T-cell (primary cell): ENCODE data around the gene FAM174C. TPM values are rescaled to one million over a fixed set of nuclear protein-coding genes. Genes with fewer than 3 reads are reported as not detected.

Experiments
- ATAC-seq, 4 experiments: fragments of 200-7000 bp in 3 of 4; fragments of 150-1000 bp in 1 of 4; cut with Tn5 transposase; replicated peaks in 1 of 4; 1 replicate in 3 of 4; 2 replicates in 1 of 4; pipeline ENCODE4 v1.10.0; 2021; ENCODE audit warnings: moderate library complexity in 3 of 4, mild to moderate bottlenecking in 2 of 4, moderate number of reproducible peaks in 1 of 4
- CTCF ChIA-PET, 2 donors: fragments of 300-600 bp; sonication (Branson Sonifier 250); formaldehyde crosslinking; loops; one replicate each; lab custom pipeline; 2022; ENCODE audit warnings: antibody characterized with exemption in 2 of 2; lab: Charles Lee
- POLR2A ChIA-PET, 2 donors: fragments of 300-600 bp; sonication (Branson Sonifier 250); formaldehyde crosslinking; loops; one replicate each; lab custom pipeline; 2022; ENCODE audit warnings: antibody characterized with exemption in 2 of 2; lab: Charles Lee
- DNase-seq, 35 experiments: peaks; one replicate each; pipeline versions ENCODE4 v3.0.0 to v3.0.0-alpha.2; 2013 to 2023
- H3K27ac ChIP-seq: one replicate; pipeline ENCODE4 v1.5.1; 2013; ENCODE audit warnings: low read length
- H3K27me3 ChIP-seq, 2 experiments: replicated peaks in 1 of 2; 1 replicate in 1 of 2; 2 replicates in 1 of 2; pipeline versions ENCODE4 v1.6.1 to v1.7.0; 2013; ENCODE audit warnings: low read length in 1 of 2, mixed read lengths in 1 of 2; ENCODE audit not compliant: control insufficient read depth in 2 of 2, insufficient read depth in 2 of 2; ENCODE audit errors: extremely low read depth in 1 of 2
- H3K36me3 ChIP-seq, 2 donors: 1 replicate in 1 of 2; 2 replicates in 1 of 2; pipeline versions ENCODE4 v1.6.1 to v1.7.0; 2013; ENCODE audit warnings: low read length in 1 of 2; ENCODE audit not compliant: control insufficient read depth in 2 of 2, insufficient read depth in 1 of 2; ENCODE audit errors: extremely low read depth in 1 of 2
- H3K4me1 ChIP-seq, 2 experiments: 1 replicate in 1 of 2; 2 replicates in 1 of 2; pipeline versions ENCODE4 v1.6.1 to v1.7.0; 2013; ENCODE audit warnings: low read length in 2 of 2, mixed read lengths in 1 of 2; ENCODE audit not compliant: insufficient read depth in 2 of 2, control insufficient read depth in 1 of 2; ENCODE audit errors: extremely low read depth in 1 of 2
- H3K4me3 ChIP-seq, 2 donors: 1 replicate in 1 of 2; 2 replicates in 1 of 2; pipeline versions ENCODE4 v1.5.1 to v1.7.0; 2013; ENCODE audit warnings: mild to moderate bottlenecking in 2 of 2, low read length in 1 of 2, moderate library complexity in 1 of 2; ENCODE audit not compliant: control insufficient read depth in 1 of 2; ENCODE audit errors: extremely low read depth in 1 of 2
- H3K9me3 ChIP-seq: 2 replicates; pipeline ENCODE4 v1.7.0; 2013
- H3K27ac Mint-ChIP-seq, 2 donors: one replicate each; pipeline ENCODE4 v1.8.0; 2020 to 2021; ENCODE audit warnings: mild to moderate bottlenecking in 2 of 2, mixed read lengths in 2 of 2
- H3K27me3 Mint-ChIP-seq, 2 donors: one replicate each; pipeline ENCODE4 v1.8.0; 2021 to 2022; ENCODE audit warnings: mixed read lengths in 2 of 2
- H3K36me3 Mint-ChIP-seq: one replicate; pipeline ENCODE4 v1.8.0; 2021; ENCODE audit warnings: mixed read lengths
- H3K4me1 Mint-ChIP-seq, 3 donors: one replicate each; pipeline ENCODE4 v1.8.0; 2020 to 2022; ENCODE audit warnings: mixed read lengths in 3 of 3, mild to moderate bottlenecking in 1 of 3
- H3K4me3 Mint-ChIP-seq, 3 donors: one replicate each; pipeline ENCODE4 v1.8.0; 2020 to 2022; ENCODE audit warnings: mild to moderate bottlenecking in 3 of 3, mixed read lengths in 3 of 3, moderate library complexity in 3 of 3
- H3K9me3 Mint-ChIP-seq, 3 donors: one replicate each; pipeline ENCODE4 v1.8.0; 2020 to 2022; ENCODE audit warnings: mixed read lengths in 3 of 3
- WGBS: methylation state at CpG from one replicate; pipeline ENCODE4 v1.1.5; 2013; ENCODE audit warnings: missing lambda C conversion rate; ENCODE audit not compliant: insufficient coverage; 5-methylcytosine and 5-hydroxymethylcytosine counted together
- total RNA-seq, 35 experiments: library from RNA in 6 of 35; stranded (reverse) in 6 of 35; fragments of 120-200 nt in 1 of 35; gene quantifications; one replicate each; pipeline versions ENCODE4 v1.2.1 to v1.2.4 and lab custom pipeline; 2013 to 2026

Gene FAM174C
- total RNA-seq, 5 donors from 2014 or later (not counting 1 experiment from before 2014, with no cell fraction given), result 42.1 to 69.8 (median 60.4) TPM

GRCh38 chr19:1275976-1276627 is 772 bp downstream of the FAM174C start:
- no peaks in the 10 kb centered on the region for H3K9me3 Mint-ChIP-seq
- POLR2A ChIA-PET, result no interaction called here

GRCh38 chr19:1276628-1277022 is 1.3 kb downstream of the FAM174C start:
- H3K36me3 Mint-ChIP-seq, result peaks cover 32% of the 10 kb centered on the region
- Histone ChIP-seq H3K4me3 (peak overlapping the region; percentile 89 to 90), H3K4me1 (peaks cover 28 to 65% of the 10 kb centered on the region in 2 experiments), H3K36me3 (peaks cover 34 to 50% of the 10 kb centered on the region in 2 donors), H3K27ac (peak overlapping the region; percentile 93), H3K9me3 (no peaks in the 10 kb centered on the region), H3K27me3 (no peaks in the 10 kb centered on the region)
- DNase-seq, result peak in 10 of 35 experiments; percentile 17 to 57 (median 40)
- peak overlapping the region; percentile 80 to 89 for H3K27ac Mint-ChIP-seq
- H3K9me3 Mint-ChIP-seq, result no peaks in the 10 kb centered on the region
- H3K4me1 Mint-ChIP-seq, result peaks cover 42 to 48% (median 44%) of the 10 kb centered on the region in 3 donors
- no peak for ATAC-seq
- ChIA-PET POLR2A (no interaction called here), CTCF (no interaction called here)
- WGBS, result 24% methylated on average over 10 of the region's 10 CpGs
- H3K27me3 Mint-ChIP-seq, result no peaks in the 10 kb centered on the region
- peak overlapping the region; percentile 76 to 94 (median 84) for H3K4me3 Mint-ChIP-seq

More at GRCh38 chr19:1275976-1276627, 772 bp downstream of the FAM174C start:
- H3K36me3 ChIP-seq, result peaks cover 34 to 55% of the 10 kb centered on the region in 2 donors
- DNase-seq, result no peak
- no peak for ATAC-seq
- under 1% methylated on average over 34 of the region's 43 CpGs for WGBS
- peaks cover 32 to 70% of the 10 kb centered on the region in 2 experiments for H3K4me1 ChIP-seq
- no peaks in the 10 kb centered on the region for H3K9me3 ChIP-seq
- Mint-ChIP-seq H3K4me1 (peaks cover 47 to 54% (median 49%) of the 10 kb centered on the region in 3 donors), H3K36me3 (peaks cover 37% of the 10 kb centered on the region), H3K27ac (peak overlapping the region; percentile 91 to 92), H3K4me3 (peak overlapping the region; percentile 76 to 94 (median 84)), H3K27me3 (no peaks in the 10 kb centered on the region)
- H3K27me3 ChIP-seq, result no peaks in the 10 kb centered on the region
- CTCF ChIA-PET, result no interaction called here
- peak overlapping the region; percentile 89 to 90 for H3K4me3 ChIP-seq
- peak overlapping the region; percentile 93 for H3K27ac ChIP-seq

- Mint-ChIP-seq H3K4me3 (peak overlapping the region; percentile 76 to 94 (median 84)), H3K27me3 (no peaks in the 10 kb centered on the region), H3K27ac (peak overlapping the region; percentile 80 to 89), H3K36me3 (peaks cover 28% of the 10 kb centered on the region), H3K4me1 (peaks cover 37 to 44% (median 40%) of the 10 kb centered on the region in 3 donors), H3K9me3 (no peaks in the 10 kb centered on the region)
- Histone ChIP-seq H3K36me3 (peaks cover 34 to 46% of the 10 kb centered on the region in 2 donors), H3K9me3 (no peaks in the 10 kb centered on the region), H3K4me1 (peaks cover 28 to 61% of the 10 kb centered on the region in 2 experiments), H3K4me3 (peak overlapping the region in 1 of 2 donors; percentile 89), H3K27me3 (no peaks in the 10 kb centered on the region), H3K27ac (peak overlapping the region; percentile 93)
- whole genome bisulfite sequencing, result 89% methylated on average over 13 of the region's 15 CpGs
- DNase-seq (no peak), ATAC-seq (no peak)
- ChIA-PET CTCF (no interaction called here), POLR2A (interaction anchor here in 1 of 2 donors (0.7 kb wide), 1 partner anchor 621 kb away, joined by 3 read pairs; no protein-coding TSS in a partner anchor)
Measured at GRCh38 chr19:1277061-1277460, 1.7 kb downstream of the FAM174C start.

- H3K4me1 ChIP-seq, result peaks cover 25 to 51% of the 10 kb centered on the region in 2 experiments
- Mint-ChIP-seq H3K36me3 (peaks cover 20% of the 10 kb centered on the region), H3K4me1 (peaks cover 28 to 35% (median 30%) of the 10 kb centered on the region in 3 donors), H3K4me3 (peak overlapping the region in 2 of 3 donors; percentile 19 to 39), H3K27me3 (no peaks in the 10 kb centered on the region), H3K27ac (peak overlapping the region in 1 of 2 donors; percentile 23), H3K9me3 (no peaks in the 10 kb centered on the region)
- H3K9me3 ChIP-seq, result no peaks in the 10 kb centered on the region
- no peak for DNase-seq
- no peak overlapping the region for H3K27ac ChIP-seq
- POLR2A ChIA-PET, result interaction anchor here in 1 of 2 donors (0.7 kb wide), 1 partner anchor 620 kb away, joined by 3 read pairs; no protein-coding TSS in a partner anchor
- H3K27me3 ChIP-seq, result peaks cover 0 to 3% of the 10 kb centered on the region in 2 experiments
- WGBS, result 89% methylated on average over 10 of the region's 12 CpGs
- CTCF ChIA-PET, result no interaction called here
- no peak overlapping the region for H3K4me3 ChIP-seq
- ATAC-seq, result no peak
- H3K36me3 ChIP-seq, result peaks cover 31 to 36% of the 10 kb centered on the region in 2 donors
Measured at GRCh38 chr19:1278074-1278473, 2.7 kb downstream of the FAM174C start.

GRCh38 chr19:1278713-1279660 is 3.7 kb downstream of the FAM174C start:
- Mint-ChIP-seq H3K4me3 (no peak overlapping the region), H3K27ac (no peak overlapping the region), H3K27me3 (peaks cover under 1 to 1% of the 10 kb centered on the region in 2 donors), H3K4me1 (peaks cover 20 to 27% (median 21%) of the 10 kb centered on the region in 3 donors), H3K9me3 (no peaks in the 10 kb centered on the region), H3K36me3 (peaks cover 13% of the 10 kb centered on the region)
- H3K4me1 ChIP-seq, result peaks cover 17 to 41% of the 10 kb centered on the region in 2 experiments
- CTCF ChIA-PET, result no interaction called here
- no peaks in the 10 kb centered on the region for H3K9me3 ChIP-seq
- no peak overlapping the region for H3K27ac ChIP-seq
- POLR2A ChIA-PET, result no interaction called here
- ATAC-seq (no peak), DNase-seq (no peak)
- H3K4me3 ChIP-seq, result no peak overlapping the region
- peaks cover 22 to 27% of the 10 kb centered on the region in 2 donors for H3K36me3 ChIP-seq
- peaks cover 0 to 11% of the 10 kb centered on the region in 2 experiments for H3K27me3 ChIP-seq
- WGBS, result 94% methylated on average over 23 of the region's 25 CpGs
